Measurements from ENCODE around the gene TTC31.

The TTC31 gene

DNA sequence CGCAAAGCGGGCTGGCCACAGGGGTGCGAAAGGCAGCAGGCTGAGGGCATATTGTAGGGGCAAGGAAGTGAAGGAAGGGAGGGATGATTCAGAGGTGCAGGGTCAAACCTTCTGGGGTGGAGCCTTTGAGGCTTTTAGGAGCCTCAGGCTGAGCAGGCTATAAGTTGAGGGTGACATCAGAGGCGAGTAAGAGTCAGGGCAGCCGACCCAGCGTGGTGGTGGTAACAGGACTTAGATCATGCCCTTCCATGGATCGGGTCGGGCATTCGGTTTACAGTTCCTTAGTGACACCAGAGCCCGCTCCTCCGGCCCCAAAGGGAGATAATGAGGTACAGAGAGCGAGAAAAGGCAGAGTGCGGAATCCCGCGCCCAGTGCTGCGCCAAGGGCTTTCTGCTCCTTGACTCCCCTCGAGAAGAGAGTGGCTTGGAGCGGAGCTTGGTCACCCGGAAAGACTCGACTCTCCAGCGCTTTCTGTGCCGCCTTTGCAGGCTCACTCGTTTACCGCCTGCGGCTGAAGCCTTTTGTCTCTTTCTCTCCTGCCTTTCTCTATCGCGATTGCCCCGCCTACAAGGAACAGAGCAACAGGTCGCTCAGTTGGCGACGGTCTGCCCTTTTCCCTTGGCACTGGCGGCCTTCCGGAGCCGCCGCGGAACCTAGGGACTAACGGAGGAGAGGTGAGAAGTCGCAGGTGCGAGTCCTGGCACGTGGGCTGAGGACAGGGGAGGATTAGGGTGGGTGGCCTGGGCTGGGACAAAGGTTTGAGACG is 15.8 kb downstream of the TTC31 start:
- H3K9me3 Mint-ChIP-seq: no peaks in the 10 kb centered on the region
- peak; percentile 50 for DNase-seq
- no peak overlapping the region for H3K27ac Mint-ChIP-seq
- peaks cover 58% of the 10 kb centered on the region for H3K4me1 Mint-ChIP-seq
- TF ChIP-seq, protein P1, sequence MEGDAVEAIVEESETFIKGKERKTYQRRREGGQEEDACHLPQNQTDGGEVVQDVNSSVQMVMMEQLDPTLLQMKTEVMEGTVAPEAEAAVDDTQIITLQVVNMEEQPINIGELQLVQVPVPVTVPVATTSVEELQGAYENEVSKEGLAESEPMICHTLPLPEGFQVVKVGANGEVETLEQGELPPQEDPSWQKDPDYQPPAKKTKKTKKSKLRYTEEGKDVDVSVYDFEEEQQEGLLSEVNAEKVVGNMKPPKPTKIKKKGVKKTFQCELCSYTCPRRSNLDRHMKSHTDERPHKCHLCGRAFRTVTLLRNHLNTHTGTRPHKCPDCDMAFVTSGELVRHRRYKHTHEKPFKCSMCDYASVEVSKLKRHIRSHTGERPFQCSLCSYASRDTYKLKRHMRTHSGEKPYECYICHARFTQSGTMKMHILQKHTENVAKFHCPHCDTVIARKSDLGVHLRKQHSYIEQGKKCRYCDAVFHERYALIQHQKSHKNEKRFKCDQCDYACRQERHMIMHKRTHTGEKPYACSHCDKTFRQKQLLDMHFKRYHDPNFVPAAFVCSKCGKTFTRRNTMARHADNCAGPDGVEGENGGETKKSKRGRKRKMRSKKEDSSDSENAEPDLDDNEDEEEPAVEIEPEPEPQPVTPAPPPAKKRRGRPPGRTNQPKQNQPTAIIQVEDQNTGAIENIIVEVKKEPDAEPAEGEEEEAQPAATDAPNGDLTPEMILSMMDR (IDR thresholded peaks at IDR 0.05): no peak
- H3K4me3 Mint-ChIP-seq: peak overlapping the region; percentile 89
- H3K27me3 Mint-ChIP-seq (ENCODE audit: low read depth, poor library complexity): peaks cover 94% of the 10 kb centered on the region
- H3K36me3 Mint-ChIP-seq (ENCODE audit: low read depth): peaks cover 17% of the 10 kb centered on the region

GRCh38 chr2:74499267-74499939 is 16.5 kb downstream of the TTC31 start, which contains the start of gene LBX2:
TSS of gene LBX2 (minus strand) at chr2:74499603. CDS start at chr2:74499537, 66 bp downstream.
- Mint-ChIP-seq H3K27ac (no peak within 1 kb of the TSS), H3K4me3 (peak within 1 kb of the TSS; percentile 89), H3K9me3 (no peaks in the 10 kb centered on the region), H3K36me3 (ENCODE audit: low read depth) (peaks cover 14% of the 10 kb centered on the region), H3K4me1 (peaks cover 65% of the 10 kb centered on the region), H3K27me3 (ENCODE audit: low read depth, poor library complexity) (peaks cover 100% of the 10 kb centered on the region)
- TF ChIP-seq, protein P1 (IDR thresholded peaks at IDR 0.05): no peak
- peak; percentile 60 for DNase-seq

DNA sequence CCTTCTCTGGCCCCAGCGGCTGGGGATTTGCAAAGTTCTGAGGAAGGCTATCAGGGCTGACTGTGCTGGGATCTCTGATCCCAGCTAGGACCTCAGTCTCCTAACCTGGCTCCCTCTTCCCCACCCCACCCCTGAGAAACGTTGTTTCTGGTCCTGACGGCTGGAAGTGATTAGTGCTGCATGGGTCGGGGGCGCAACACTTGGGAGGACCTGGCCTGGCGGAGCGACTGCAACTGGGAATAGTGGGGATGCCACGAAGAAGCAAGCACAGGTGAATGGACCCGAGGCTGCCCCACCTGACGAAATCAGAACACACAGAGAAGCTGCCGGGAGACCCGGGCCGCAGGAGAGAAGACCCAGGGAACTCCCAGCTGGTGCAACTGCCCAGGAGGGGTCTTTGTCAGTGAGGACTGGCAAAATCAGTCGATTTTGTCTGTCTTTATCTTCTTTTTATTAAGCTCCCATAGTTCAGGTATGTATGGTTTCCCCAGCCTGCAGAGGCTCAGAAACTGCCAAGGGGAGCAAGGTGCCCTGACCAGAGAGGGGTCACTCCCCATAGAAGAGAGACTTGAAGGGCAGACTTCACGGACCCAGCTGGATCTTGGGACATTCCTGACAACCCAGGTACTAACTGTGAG is 17.2 kb downstream of the TTC31 start:
- Mint-ChIP-seq H3K27me3 (ENCODE audit: low read depth, poor library complexity) (peaks cover 100% of the 10 kb centered on the region), H3K9me3 (no peaks in the 10 kb centered on the region), H3K36me3 (ENCODE audit: low read depth) (peaks cover 20% of the 10 kb centered on the region), H3K27ac (no peak overlapping the region), H3K4me3 (peak overlapping the region; percentile 89), H3K4me1 (peaks cover 71% of the 10 kb centered on the region)
- TF ChIP-seq, protein P1 (IDR thresholded peaks at IDR 0.05): no peak
- no peak for DNase-seq

- peaks cover 25% of the 10 kb centered on the region for H3K36me3 Mint-ChIP-seq (ENCODE audit: low read depth)
- peaks cover 76% of the 10 kb centered on the region for H3K4me1 Mint-ChIP-seq
- H3K9me3 Mint-ChIP-seq: no peaks in the 10 kb centered on the region
- peaks cover 100% of the 10 kb centered on the region for H3K27me3 Mint-ChIP-seq (ENCODE audit: low read depth, poor library complexity)
- TF ChIP-seq, protein P1 (IDR thresholded peaks at IDR 0.05): no peak
- H3K27ac Mint-ChIP-seq: no peak overlapping the region
- DNase-seq: no peak
- peak overlapping the region; percentile 89 for H3K4me3 Mint-ChIP-seq
Observed at GRCh38 chr2:74500578-74500946, 17.7 kb downstream of the TTC31 start.

GRCh38 chr2:74501335-74502071 is 18.6 kb downstream of the TTC31 start:
- Mint-ChIP-seq H3K36me3 (ENCODE audit: low read depth) (peaks cover 25% of the 10 kb centered on the region), H3K4me3 (peak overlapping the region; percentile 89), H3K4me1 (peaks cover 83% of the 10 kb centered on the region), H3K27me3 (ENCODE audit: low read depth, poor library complexity) (peaks cover 100% of the 10 kb centered on the region), H3K27ac (peak overlapping the region; percentile 77), H3K9me3 (no peaks in the 10 kb centered on the region)
- DNase-seq: peak; percentile 38
- TF ChIP-seq, protein P1 (IDR thresholded peaks at IDR 0.05): no peak

Measured in nephron progenitor cell (in vitro differentiated cells).